HepG2 (cell line): Measurements from ENCODE around the gene SLC11A1. TPM values are rescaled to one million over a fixed set of nuclear protein-coding genes. Genes with fewer than 3 reads are reported as not detected.

Source experiments
- CAMTA2 ChIP-seq: sonication (generic); formaldehyde crosslinking; IDR thresholded peaks from 2 replicates; pipeline ENCODE4 v1.4.0; 2020; ENCODE audit warnings: mild to moderate bottlenecking, missing genetic modification reagents, borderline replicate concordance
- ERF ChIP-seq: IDR thresholded peaks from 2 replicates; pipeline ENCODE4 v1.6.1; 2018; ENCODE audit warnings: missing biosample characterization, missing genetic modification reagents
- FOSL2 ChIP-seq: sonication (generic); formaldehyde crosslinking; IDR thresholded peaks from 2 replicates; pipeline ENCODE4 v1.4.0; 2020; ENCODE audit warnings: missing genetic modification reagents
- HNRNPLL ChIP-seq: fragments of 200-400 bp; formaldehyde crosslinking; IDR thresholded peaks from 2 replicates; pipeline ENCODE4 v1.6.1; 2017; ENCODE audit warnings: mild to moderate bottlenecking, low read depth, low read length; ENCODE audit not compliant: poor library complexity, severe bottlenecking
- KDM2A ChIP-seq: sonication (generic); formaldehyde crosslinking; IDR thresholded peaks from 2 replicates; pipeline ENCODE4 v1.4.0; 2020; ENCODE audit warnings: low read depth, missing genetic modification reagents, borderline replicate concordance
- SMAD1 ChIP-seq: sonication (generic); formaldehyde crosslinking; IDR thresholded peaks from 2 replicates; pipeline ENCODE4 v1.4.0; 2020; ENCODE audit warnings: missing genetic modification reagents, low read depth, mild to moderate bottlenecking, borderline replicate concordance
- SNAI1 ChIP-seq: sonication (generic); formaldehyde crosslinking; IDR thresholded peaks from 2 replicates; pipeline ENCODE4 v1.5.0; 2020; ENCODE audit warnings: mild to moderate bottlenecking, missing genetic modification reagents, borderline replicate concordance
- TOE1 ChIP-seq: sonication (generic); formaldehyde crosslinking; IDR thresholded peaks from 2 replicates; pipeline ENCODE4 v1.4.0; 2020; ENCODE audit warnings: mild to moderate bottlenecking, missing genetic modification reagents
- ZFP62 ChIP-seq: sonication (generic); formaldehyde crosslinking; IDR thresholded peaks from 2 replicates; pipeline ENCODE4 v1.4.0; 2020; ENCODE audit warnings: missing genetic modification reagents
- ZFP90 ChIP-seq: sonication (generic); formaldehyde crosslinking; IDR thresholded peaks from 2 replicates; pipeline ENCODE4 v1.8.0; 2022; ENCODE audit warnings: missing genetic modification reagents, mild to moderate bottlenecking, inconsistent platforms, borderline replicate concordance
- ZNF460 ChIP-seq: sonication (generic); formaldehyde crosslinking; IDR thresholded peaks from 2 replicates; pipeline ENCODE4 v1.5.1; 2020; ENCODE audit warnings: missing genetic modification reagents, mild to moderate bottlenecking, borderline replicate concordance
- ZNF660 ChIP-seq: sonication (generic); formaldehyde crosslinking; IDR thresholded peaks from 2 replicates; pipeline ENCODE4 v1.5.1; 2020; ENCODE audit warnings: mild to moderate bottlenecking, low read depth, missing genetic modification reagents, borderline replicate concordance
- ZNF691 ChIP-seq: sonication (generic); formaldehyde crosslinking; IDR thresholded peaks from 2 replicates; pipeline ENCODE4 v1.4.0; 2020; ENCODE audit warnings: missing genetic modification reagents, low read depth, mild to moderate bottlenecking, borderline replicate concordance
- ZNF841 ChIP-seq: sonication (generic); formaldehyde crosslinking; IDR thresholded peaks from 2 replicates; pipeline ENCODE4 v1.8.1; 2023; ENCODE audit warnings: missing genetic modification reagents, borderline replicate concordance
- ZNF883 ChIP-seq: sonication (generic); formaldehyde crosslinking; IDR thresholded peaks from 2 replicates; pipeline ENCODE4 v1.5.1; 2020; ENCODE audit warnings: mild to moderate bottlenecking, missing genetic modification reagents; ENCODE audit errors: not compliant biosample characterization
- ZSCAN20 ChIP-seq: sonication (generic); formaldehyde crosslinking; IDR thresholded peaks from 2 replicates; pipeline ENCODE4 v1.4.0; 2020; ENCODE audit warnings: missing genetic modification reagents, mild to moderate bottlenecking, borderline replicate concordance
- polyA plus RNA-seq, 8 experiments: library from polyadenylated mRNA; depleted of rRNA in 3 of 8; stranded (reverse) in 7 of 8; unstranded in 1 of 8; fragments of >200 nt; fragmentation: Illumina TruSeq in 4 of 8; extraction: Trizol in 4 of 8; gene quantifications; 2 replicates each; pipeline versions ENCODE4 v1.2.1 to v1.2.3, GENCODE V29; 2011 to 2016; ENCODE audit warnings: low read depth in 4 of 8, missing spikeins in 1 of 8, mixed read lengths in 1 of 8; ENCODE audit not compliant: insufficient read depth in 1 of 8
- total RNA-seq, 5 experiments: library from RNA; depleted of rRNA; stranded (reverse); fragments of >200 nt; fragmentation: Illumina TruSeq; extraction: Trizol; gene quantifications; 2 replicates each; pipeline ENCODE4 v1.2.3, GENCODE V29; 2016; ENCODE audit warnings: low read depth in 1 of 5
- TF ChIP-seq, protein P1 (sequence below): sonication (generic); formaldehyde crosslinking; IDR thresholded peaks from 2 replicates; pipeline ENCODE4 v1.4.0; 2020; ENCODE audit warnings: mild to moderate bottlenecking, missing genetic modification reagents
- TF ChIP-seq, protein P2 (sequence below): sonication (generic); formaldehyde crosslinking; IDR thresholded peaks from 2 replicates; pipeline ENCODE4 v1.4.0; 2020; ENCODE audit warnings: mild to moderate bottlenecking, missing genetic modification reagents

SLC11A1 gene
- total and polyA plus RNA-seq, 2 of the 13 experiments (the other 11 are each of a cell fraction or from before 2014, with no cell fraction given), result 0.33 to 2.3 TPM

GRCh38 chr2:218395826-218396687 is 14.0 kb downstream of the SLC11A1 start (continued):
- TF ChIP-seq, protein P1, sequence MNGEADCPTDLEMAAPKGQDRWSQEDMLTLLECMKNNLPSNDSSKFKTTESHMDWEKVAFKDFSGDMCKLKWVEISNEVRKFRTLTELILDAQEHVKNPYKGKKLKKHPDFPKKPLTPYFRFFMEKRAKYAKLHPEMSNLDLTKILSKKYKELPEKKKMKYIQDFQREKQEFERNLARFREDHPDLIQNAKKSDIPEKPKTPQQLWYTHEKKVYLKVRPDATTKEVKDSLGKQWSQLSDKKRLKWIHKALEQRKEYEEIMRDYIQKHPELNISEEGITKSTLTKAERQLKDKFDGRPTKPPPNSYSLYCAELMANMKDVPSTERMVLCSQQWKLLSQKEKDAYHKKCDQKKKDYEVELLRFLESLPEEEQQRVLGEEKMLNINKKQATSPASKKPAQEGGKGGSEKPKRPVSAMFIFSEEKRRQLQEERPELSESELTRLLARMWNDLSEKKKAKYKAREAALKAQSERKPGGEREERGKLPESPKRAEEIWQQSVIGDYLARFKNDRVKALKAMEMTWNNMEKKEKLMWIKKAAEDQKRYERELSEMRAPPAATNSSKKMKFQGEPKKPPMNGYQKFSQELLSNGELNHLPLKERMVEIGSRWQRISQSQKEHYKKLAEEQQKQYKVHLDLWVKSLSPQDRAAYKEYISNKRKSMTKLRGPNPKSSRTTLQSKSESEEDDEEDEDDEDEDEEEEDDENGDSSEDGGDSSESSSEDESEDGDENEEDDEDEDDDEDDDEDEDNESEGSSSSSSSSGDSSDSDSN (CRISPR knock-in tag), result 0 out of 2 replicates have a peak, but pooled peaks have one; percentile 84
- TF ChIP-seq CAMTA2 (CRISPR knock-in tag) (peak; percentile 94; the same call in 1 of the 2 replicates), FOSL2 (CRISPR knock-in tag) (peak; percentile 69), ZSCAN20 (no peak), ZNF691 (CRISPR knock-in tag) (peak; percentile 86; the same call in 1 of the 2 replicates), ZFP62 (CRISPR knock-in tag) (0 out of 2 replicates have a peak, but pooled peaks have one; percentile 63), KDM2A (CRISPR knock-in tag) (peak; percentile 99), ZNF841 (CRISPR knock-in tag) (no peak), ZFP90 (CRISPR knock-in tag) (no peak; the same call in 1 of the 2 replicates), TOE1 (CRISPR knock-in tag) (peak; percentile 88; the same call in 1 of the 2 replicates), ZNF660 (no peak), ZNF460 (CRISPR knock-in tag) (peak; percentile 68; the same call in 1 of the 2 replicates), HNRNPLL (peak; percentile 66), ERF (CRISPR knock-in tag) (peak; percentile 99), SNAI1 (CRISPR knock-in tag) (peak; percentile 87; the same call in 1 of the 2 replicates), SMAD1 (CRISPR knock-in tag) (no peak), ZNF883 (no peak)
- TF ChIP-seq, protein P2, sequence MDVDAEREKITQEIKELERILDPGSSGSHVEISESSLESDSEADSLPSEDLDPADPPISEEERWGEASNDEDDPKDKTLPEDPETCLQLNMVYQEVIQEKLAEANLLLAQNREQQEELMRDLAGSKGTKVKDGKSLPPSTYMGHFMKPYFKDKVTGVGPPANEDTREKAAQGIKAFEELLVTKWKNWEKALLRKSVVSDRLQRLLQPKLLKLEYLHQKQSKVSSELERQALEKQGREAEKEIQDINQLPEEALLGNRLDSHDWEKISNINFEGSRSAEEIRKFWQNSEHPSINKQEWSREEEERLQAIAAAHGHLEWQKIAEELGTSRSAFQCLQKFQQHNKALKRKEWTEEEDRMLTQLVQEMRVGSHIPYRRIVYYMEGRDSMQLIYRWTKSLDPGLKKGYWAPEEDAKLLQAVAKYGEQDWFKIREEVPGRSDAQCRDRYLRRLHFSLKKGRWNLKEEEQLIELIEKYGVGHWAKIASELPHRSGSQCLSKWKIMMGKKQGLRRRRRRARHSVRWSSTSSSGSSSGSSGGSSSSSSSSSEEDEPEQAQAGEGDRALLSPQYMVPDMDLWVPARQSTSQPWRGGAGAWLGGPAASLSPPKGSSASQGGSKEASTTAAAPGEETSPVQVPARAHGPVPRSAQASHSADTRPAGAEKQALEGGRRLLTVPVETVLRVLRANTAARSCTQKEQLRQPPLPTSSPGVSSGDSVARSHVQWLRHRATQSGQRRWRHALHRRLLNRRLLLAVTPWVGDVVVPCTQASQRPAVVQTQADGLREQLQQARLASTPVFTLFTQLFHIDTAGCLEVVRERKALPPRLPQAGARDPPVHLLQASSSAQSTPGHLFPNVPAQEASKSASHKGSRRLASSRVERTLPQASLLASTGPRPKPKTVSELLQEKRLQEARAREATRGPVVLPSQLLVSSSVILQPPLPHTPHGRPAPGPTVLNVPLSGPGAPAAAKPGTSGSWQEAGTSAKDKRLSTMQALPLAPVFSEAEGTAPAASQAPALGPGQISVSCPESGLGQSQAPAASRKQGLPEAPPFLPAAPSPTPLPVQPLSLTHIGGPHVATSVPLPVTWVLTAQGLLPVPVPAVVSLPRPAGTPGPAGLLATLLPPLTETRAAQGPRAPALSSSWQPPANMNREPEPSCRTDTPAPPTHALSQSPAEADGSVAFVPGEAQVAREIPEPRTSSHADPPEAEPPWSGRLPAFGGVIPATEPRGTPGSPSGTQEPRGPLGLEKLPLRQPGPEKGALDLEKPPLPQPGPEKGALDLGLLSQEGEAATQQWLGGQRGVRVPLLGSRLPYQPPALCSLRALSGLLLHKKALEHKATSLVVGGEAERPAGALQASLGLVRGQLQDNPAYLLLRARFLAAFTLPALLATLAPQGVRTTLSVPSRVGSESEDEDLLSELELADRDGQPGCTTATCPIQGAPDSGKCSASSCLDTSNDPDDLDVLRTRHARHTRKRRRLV, result peak; percentile 83; the same call in 1 of the 2 replicates
